Liver (tissue), 9 donors: ENCODE results near the gene RALGAPA2. TPM values are rescaled to one million over a fixed set of nuclear protein-coding genes. Genes with fewer than 3 reads are reported as not detected.

Experiments
- DNase-seq: peaks from one replicate; pipeline ENCODE4 v3.0.0-alpha.2; 2017; ENCODE audit warnings: low spot score
- H3K27ac ChIP-seq, 2 donors: one replicate each; pipeline ENCODE4 v1.7.0; 2013; ENCODE audit warnings: inconsistent platforms in 2 of 2, low read length in 2 of 2, control low read depth in 1 of 2, low read depth in 1 of 2, mild to moderate bottlenecking in 1 of 2
- H3K27me3 ChIP-seq, 4 donors: one replicate each; pipeline versions ENCODE4 v1.6.1 to v1.7.0; 2013; ENCODE audit warnings: low read length in 3 of 4, inconsistent platforms in 1 of 4, mild to moderate bottlenecking in 1 of 4, moderate library complexity in 1 of 4; ENCODE audit not compliant: control insufficient read depth in 4 of 4, insufficient read depth in 4 of 4
- H3K36me3 ChIP-seq, 4 donors: one replicate each; pipeline versions ENCODE4 v1.6.1 to v1.7.0; 2013; ENCODE audit warnings: low read length in 3 of 4, mild to moderate bottlenecking in 3 of 4, low read depth in 1 of 4, moderate library complexity in 1 of 4; ENCODE audit not compliant: control insufficient read depth in 4 of 4, insufficient read depth in 3 of 4
- H3K4me1 ChIP-seq, 4 donors: one replicate each; pipeline versions ENCODE4 v1.6.1 to v1.7.0; 2013; ENCODE audit warnings: low read length in 3 of 4, mild to moderate bottlenecking in 3 of 4, moderate library complexity in 1 of 4; ENCODE audit not compliant: control insufficient read depth in 4 of 4, insufficient read depth in 4 of 4
- H3K4me3 ChIP-seq, 3 donors: one replicate each; pipeline versions ENCODE4 v1.6.1 to v1.7.0; 2013; ENCODE audit warnings: low read length in 3 of 3, control low read depth in 1 of 3, low read depth in 1 of 3, mild to moderate bottlenecking in 1 of 3
- H3K9ac ChIP-seq, 2 donors: one replicate each; pipeline ENCODE4 v1.7.0; 2013; ENCODE audit warnings: low read length in 2 of 2, mild to moderate bottlenecking in 2 of 2, moderate library complexity in 2 of 2, control low read depth in 1 of 2, low read depth in 1 of 2
- H3K9me3 ChIP-seq, 4 donors: one replicate each; pipeline versions ENCODE4 v1.6.1 to v1.7.0; 2013; ENCODE audit warnings: low read length in 3 of 4; ENCODE audit not compliant: control insufficient read depth in 4 of 4
- EGR1 ChIP-seq, 2 donors: IDR thresholded peaks; 2 replicates each; pipeline ENCODE4 v1.6.1; 2016 to 2018; ENCODE audit warnings: antibody characterized with exemption in 2 of 2, low read depth in 2 of 2
- FOXA1 ChIP-seq: IDR thresholded peaks from 2 replicates; pipeline ENCODE4 v1.6.1; 2016; ENCODE audit warnings: antibody characterized with exemption
- FOXA2 ChIP-seq: IDR thresholded peaks from 2 replicates; pipeline ENCODE4 v1.6.1; 2016; ENCODE audit warnings: antibody characterized with exemption
- GABPA ChIP-seq, 2 donors: IDR thresholded peaks in 1 of 2; conservative IDR thresholded peaks in 1 of 2; 2 replicates each; pipeline ENCODE4 v1.6.1; 2016; ENCODE audit warnings: antibody characterized with exemption in 2 of 2, mild to moderate bottlenecking in 1 of 2, moderate library complexity in 1 of 2
- HNF4A ChIP-seq, 2 donors: conservative IDR thresholded peaks; 2 replicates each; pipeline ENCODE4 v1.6.1; 2016; ENCODE audit warnings: antibody characterized with exemption in 2 of 2, mild to moderate bottlenecking in 2 of 2
- HNF4G ChIP-seq: IDR thresholded peaks from 2 replicates; pipeline ENCODE4 v1.6.1; 2016; ENCODE audit warnings: antibody characterized with exemption
- JUND ChIP-seq, 2 donors: IDR thresholded peaks; 2 replicates each; pipeline ENCODE4 v1.6.1; 2016; ENCODE audit warnings: antibody characterized with exemption in 2 of 2
- NR2F2 ChIP-seq: IDR thresholded peaks from 2 replicates; pipeline ENCODE4 v1.6.1; 2016; ENCODE audit warnings: antibody characterized with exemption
- RAD21 ChIP-seq, 2 donors: IDR thresholded peaks; 2 replicates each; pipeline ENCODE4 v1.6.1; 2016; ENCODE audit warnings: antibody characterized with exemption in 2 of 2, mild to moderate bottlenecking in 2 of 2
- RXRA ChIP-seq, 2 donors: IDR thresholded peaks; 2 replicates each; pipeline ENCODE4 v1.6.1; 2017 to 2018; ENCODE audit warnings: antibody characterized with exemption in 2 of 2, mild to moderate bottlenecking in 1 of 2
- SP1 ChIP-seq: IDR thresholded peaks from 2 replicates; pipeline ENCODE4 v1.6.1; 2018; ENCODE audit warnings: antibody characterized with exemption, mild to moderate bottlenecking
- TAF1 ChIP-seq: conservative IDR thresholded peaks from 2 replicates; pipeline ENCODE4 v1.6.1; 2016; ENCODE audit warnings: antibody characterized with exemption, mild to moderate bottlenecking
- YY1 ChIP-seq: IDR thresholded peaks from 2 replicates; pipeline ENCODE4 v1.6.1; 2016; ENCODE audit warnings: antibody characterized with exemption, mild to moderate bottlenecking
- WGBS: extraction: QIAGEN DNeasy Blood & Tissue Kit; methylation state at CpG from one replicate; pipeline ENCODE4 v1.1.7; 2013; 5-methylcytosine and 5-hydroxymethylcytosine counted together
- polyA plus RNA-seq, 2 donors: library from polyadenylated mRNA; stranded (reverse) in 1 of 2; unstranded in 1 of 2; fragments of 200-250 nt in 1 of 2; fragments of >200 nt in 1 of 2; fragmentation: Nextera tagmentation in 1 of 2; extraction: Ambion mirVana in 1 of 2; gene quantifications; one replicate each; pipeline versions ENCODE4 v1.2.1 to v1.2.3, GENCODE V29; 2013 to 2015
- total RNA-seq, 2 donors: library from RNA; depleted of rRNA; stranded (reverse); fragments of >200 nt; gene quantifications; one replicate each; pipeline ENCODE4 v1.2.3, GENCODE V29; 2014
- TF ChIP-seq, protein P1 (sequence below): fragments of 150-350 bp; IDR thresholded peaks from 2 replicates; pipeline ENCODE4 v1.5.1; 2017; ENCODE audit warnings: improper control_type of control experiment, low read depth, low read length; ENCODE audit not compliant: missing input control
- TF ChIP-seq, protein P2 (sequence below): IDR thresholded peaks from 2 replicates; pipeline ENCODE4 v1.6.1; 2016; ENCODE audit warnings: antibody characterized with exemption
- TF ChIP-seq, protein P3 (sequence below): IDR thresholded peaks from 2 replicates; pipeline ENCODE4 v1.6.1; 2016; ENCODE audit warnings: antibody characterized with exemption
- TF ChIP-seq, protein P4 (sequence below): IDR thresholded peaks from 2 replicates; pipeline ENCODE4 v1.6.1; 2016; ENCODE audit warnings: antibody characterized with exemption
- TF ChIP-seq, protein P5 (sequence below): IDR thresholded peaks from 2 replicates; pipeline ENCODE4 v1.6.1; 2016; ENCODE audit warnings: antibody characterized with exemption, mild to moderate bottlenecking
- donor health status: healthy.
- donor health status: healthy.
- donor health status: healthy.
- donor health status: healthy.
- donor health status: healthy.

Gene RALGAPA2
- total and polyA plus RNA-seq, 4 donors = 14.8 to 89.9 (median 25.1) TPM

DNA sequence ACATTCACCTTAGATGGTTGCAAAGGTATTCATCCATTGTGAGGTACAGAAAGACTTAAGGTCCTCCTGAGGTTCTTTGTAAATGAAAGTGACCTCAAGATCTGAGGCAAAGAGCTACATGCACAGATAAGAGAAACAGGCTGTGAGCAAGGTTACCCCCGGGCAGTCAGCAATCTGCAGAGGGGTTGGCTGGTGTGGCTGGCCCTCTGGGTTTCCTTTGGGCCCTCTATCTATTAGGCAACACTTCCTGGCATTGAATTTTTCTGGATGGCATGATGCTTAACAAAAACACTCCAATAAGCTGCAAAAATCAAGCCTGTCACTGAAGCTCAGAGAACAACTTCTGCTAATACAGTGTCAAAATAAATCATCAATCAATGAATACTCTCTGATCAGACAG, 48.9 kb upstream of the RALGAPA2 start:
- WGBS = 4% methylated on average over 1 of the region's 1 CpG
- TF ChIP-seq RXRA (IDR thresholded peaks at IDR 0.05) = peak; percentile 69 to 70
- peak; percentile 22 for TF ChIP-seq NR2F2
- TF ChIP-seq, protein P1, sequence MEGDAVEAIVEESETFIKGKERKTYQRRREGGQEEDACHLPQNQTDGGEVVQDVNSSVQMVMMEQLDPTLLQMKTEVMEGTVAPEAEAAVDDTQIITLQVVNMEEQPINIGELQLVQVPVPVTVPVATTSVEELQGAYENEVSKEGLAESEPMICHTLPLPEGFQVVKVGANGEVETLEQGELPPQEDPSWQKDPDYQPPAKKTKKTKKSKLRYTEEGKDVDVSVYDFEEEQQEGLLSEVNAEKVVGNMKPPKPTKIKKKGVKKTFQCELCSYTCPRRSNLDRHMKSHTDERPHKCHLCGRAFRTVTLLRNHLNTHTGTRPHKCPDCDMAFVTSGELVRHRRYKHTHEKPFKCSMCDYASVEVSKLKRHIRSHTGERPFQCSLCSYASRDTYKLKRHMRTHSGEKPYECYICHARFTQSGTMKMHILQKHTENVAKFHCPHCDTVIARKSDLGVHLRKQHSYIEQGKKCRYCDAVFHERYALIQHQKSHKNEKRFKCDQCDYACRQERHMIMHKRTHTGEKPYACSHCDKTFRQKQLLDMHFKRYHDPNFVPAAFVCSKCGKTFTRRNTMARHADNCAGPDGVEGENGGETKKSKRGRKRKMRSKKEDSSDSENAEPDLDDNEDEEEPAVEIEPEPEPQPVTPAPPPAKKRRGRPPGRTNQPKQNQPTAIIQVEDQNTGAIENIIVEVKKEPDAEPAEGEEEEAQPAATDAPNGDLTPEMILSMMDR = no peak
- no peak for TF ChIP-seq EGR1 (IDR thresholded peaks at IDR 0.05; ENCODE audit: low read depth in 2 of 2)
- TF ChIP-seq JUND (IDR thresholded peaks at IDR 0.05) = no peak
- TF ChIP-seq HNF4A (conservative IDR thresholded peaks at IDR 0.05) = peak; percentile 49 to 50
- TF ChIP-seq, protein P2, sequence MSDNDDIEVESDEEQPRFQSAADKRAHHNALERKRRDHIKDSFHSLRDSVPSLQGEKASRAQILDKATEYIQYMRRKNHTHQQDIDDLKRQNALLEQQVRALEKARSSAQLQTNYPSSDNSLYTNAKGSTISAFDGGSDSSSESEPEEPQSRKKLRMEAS = peak; percentile 23
- TF ChIP-seq YY1 = peak; percentile 48
- peak; percentile 52 for TF ChIP-seq SP1
- TF ChIP-seq TAF1 = no peak
- peak in 1 of 2 donors; percentile 62 for TF ChIP-seq RAD21 (IDR thresholded peaks at IDR 0.05)
- H3K9ac ChIP-seq = no peak overlapping the region

DNA sequence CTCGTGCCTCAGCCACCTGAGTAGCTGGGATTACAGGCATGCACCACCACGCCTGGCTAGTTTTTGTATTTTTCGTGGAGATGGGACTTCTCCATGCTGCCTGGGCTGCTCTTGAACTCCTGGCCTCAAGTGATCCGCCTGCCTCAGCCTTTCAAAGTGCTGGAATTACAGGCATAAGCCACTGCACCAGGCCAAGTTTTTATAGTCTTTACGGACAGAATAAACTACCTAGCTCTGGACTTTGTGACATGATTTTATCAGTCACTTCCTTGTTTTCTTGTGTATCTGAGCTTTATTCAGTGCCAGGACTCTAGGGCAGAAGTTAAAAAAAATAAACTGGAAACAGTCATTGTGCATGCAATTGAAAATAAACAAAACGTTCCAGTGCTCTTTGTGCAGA, 46.7 kb upstream of the RALGAPA2 start:
- peak overlapping the region in 1 of 2 donors; percentile 20 for H3K9ac ChIP-seq

More for the DNA sequence above, 48.9 kb upstream of the RALGAPA2 start:
- Histone ChIP-seq H3K36me3 (no peaks in the 10 kb centered on the region), H3K9me3 (no peaks in the 10 kb centered on the region), H3K4me1 (peaks cover 13 to 43% (median 29%) of the 10 kb centered on the region in 4 donors), H3K27me3 (no peaks in the 10 kb centered on the region), H3K4me3 (no peak overlapping the region), H3K27ac (peak overlapping the region; percentile 56 to 74)
- DNase-seq = no peak

More for the DNA sequence above, 46.7 kb upstream of the RALGAPA2 start:
- WGBS = 17% methylated on average over 6 of the region's 6 CpGs
- H3K4me1 ChIP-seq = peaks cover 15 to 52% (median 39%) of the 10 kb centered on the region in 4 donors
- H3K27ac ChIP-seq = peak overlapping the region; percentile 89 to 92
- H3K36me3 ChIP-seq = no peaks in the 10 kb centered on the region
- no peaks in the 10 kb centered on the region for H3K27me3 ChIP-seq
- no peaks in the 10 kb centered on the region for H3K9me3 ChIP-seq
- no peak for DNase-seq
- TF ChIP-seq HNF4G (peak; percentile 81), TAF1 (peak; percentile 31), RXRA (IDR thresholded peaks at IDR 0.05) (peak; percentile 90), JUND (IDR thresholded peaks at IDR 0.05) (peak; percentile 50 to 87), SP1 (peak; percentile 96), NR2F2 (peak; percentile 55), FOXA1 (peak; percentile 49), EGR1 (IDR thresholded peaks at IDR 0.05; ENCODE audit: low read depth in 2 of 2) (peak in 1 of 2 donors; percentile 70), RAD21 (IDR thresholded peaks at IDR 0.05) (peak; percentile 54 to 69), HNF4A (conservative IDR thresholded peaks at IDR 0.05) (peak; percentile 95 to 97), GABPA (IDR thresholded peaks at IDR 0.05 in 1 of 2, conservative IDR thresholded peaks at IDR 0.05 in 1 of 2) (peak in 1 of 2 donors; percentile 41), YY1 (peak; percentile 78), FOXA2 (peak; percentile 65)
- TF ChIP-seq, protein P3, sequence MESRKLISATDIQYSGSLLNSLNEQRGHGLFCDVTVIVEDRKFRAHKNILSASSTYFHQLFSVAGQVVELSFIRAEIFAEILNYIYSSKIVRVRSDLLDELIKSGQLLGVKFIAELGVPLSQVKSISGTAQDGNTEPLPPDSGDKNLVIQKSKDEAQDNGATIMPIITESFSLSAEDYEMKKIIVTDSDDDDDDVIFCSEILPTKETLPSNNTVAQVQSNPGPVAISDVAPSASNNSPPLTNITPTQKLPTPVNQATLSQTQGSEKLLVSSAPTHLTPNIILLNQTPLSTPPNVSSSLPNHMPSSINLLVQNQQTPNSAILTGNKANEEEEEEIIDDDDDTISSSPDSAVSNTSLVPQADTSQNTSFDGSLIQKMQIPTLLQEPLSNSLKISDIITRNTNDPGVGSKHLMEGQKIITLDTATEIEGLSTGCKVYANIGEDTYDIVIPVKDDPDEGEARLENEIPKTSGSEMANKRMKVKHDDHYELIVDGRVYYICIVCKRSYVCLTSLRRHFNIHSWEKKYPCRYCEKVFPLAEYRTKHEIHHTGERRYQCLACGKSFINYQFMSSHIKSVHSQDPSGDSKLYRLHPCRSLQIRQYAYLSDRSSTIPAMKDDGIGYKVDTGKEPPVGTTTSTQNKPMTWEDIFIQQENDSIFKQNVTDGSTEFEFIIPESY = peak; percentile 88
- TF ChIP-seq, protein P4, sequence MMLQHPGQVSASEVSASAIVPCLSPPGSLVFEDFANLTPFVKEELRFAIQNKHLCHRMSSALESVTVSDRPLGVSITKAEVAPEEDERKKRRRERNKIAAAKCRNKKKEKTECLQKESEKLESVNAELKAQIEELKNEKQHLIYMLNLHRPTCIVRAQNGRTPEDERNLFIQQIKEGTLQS = peak; percentile 61
- TF ChIP-seq, protein P2 = peak; percentile 94
- TF ChIP-seq, protein P1 = no peak
- TF ChIP-seq, protein P5, sequence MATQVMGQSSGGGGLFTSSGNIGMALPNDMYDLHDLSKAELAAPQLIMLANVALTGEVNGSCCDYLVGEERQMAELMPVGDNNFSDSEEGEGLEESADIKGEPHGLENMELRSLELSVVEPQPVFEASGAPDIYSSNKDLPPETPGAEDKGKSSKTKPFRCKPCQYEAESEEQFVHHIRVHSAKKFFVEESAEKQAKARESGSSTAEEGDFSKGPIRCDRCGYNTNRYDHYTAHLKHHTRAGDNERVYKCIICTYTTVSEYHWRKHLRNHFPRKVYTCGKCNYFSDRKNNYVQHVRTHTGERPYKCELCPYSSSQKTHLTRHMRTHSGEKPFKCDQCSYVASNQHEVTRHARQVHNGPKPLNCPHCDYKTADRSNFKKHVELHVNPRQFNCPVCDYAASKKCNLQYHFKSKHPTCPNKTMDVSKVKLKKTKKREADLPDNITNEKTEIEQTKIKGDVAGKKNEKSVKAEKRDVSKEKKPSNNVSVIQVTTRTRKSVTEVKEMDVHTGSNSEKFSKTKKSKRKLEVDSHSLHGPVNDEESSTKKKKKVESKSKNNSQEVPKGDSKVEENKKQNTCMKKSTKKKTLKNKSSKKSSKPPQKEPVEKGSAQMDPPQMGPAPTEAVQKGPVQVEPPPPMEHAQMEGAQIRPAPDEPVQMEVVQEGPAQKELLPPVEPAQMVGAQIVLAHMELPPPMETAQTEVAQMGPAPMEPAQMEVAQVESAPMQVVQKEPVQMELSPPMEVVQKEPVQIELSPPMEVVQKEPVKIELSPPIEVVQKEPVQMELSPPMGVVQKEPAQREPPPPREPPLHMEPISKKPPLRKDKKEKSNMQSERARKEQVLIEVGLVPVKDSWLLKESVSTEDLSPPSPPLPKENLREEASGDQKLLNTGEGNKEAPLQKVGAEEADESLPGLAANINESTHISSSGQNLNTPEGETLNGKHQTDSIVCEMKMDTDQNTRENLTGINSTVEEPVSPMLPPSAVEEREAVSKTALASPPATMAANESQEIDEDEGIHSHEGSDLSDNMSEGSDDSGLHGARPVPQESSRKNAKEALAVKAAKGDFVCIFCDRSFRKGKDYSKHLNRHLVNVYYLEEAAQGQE = peak; percentile 54
- no peak overlapping the region for H3K4me3 ChIP-seq
